B cell (primary cell): ENCODE results near the gene ASMTL.

Source experiments
- CTCF ChIP-seq: fragments of 200-600 bp; IDR thresholded peaks from one replicate; pipeline ENCODE4 v1.8.0; 2022; ENCODE audit warnings: antibody characterized with exemption, mild to moderate bottlenecking
- EZH2 ChIP-seq: IDR thresholded peaks from 2 replicates; pipeline ENCODE4 v1.6.1; 2012; ENCODE audit warnings: borderline replicate concordance, low read depth, mild to moderate bottlenecking, moderate library complexity, low read length; ENCODE audit not compliant: insufficient read depth, poor library complexity, severe bottlenecking

DNA sequence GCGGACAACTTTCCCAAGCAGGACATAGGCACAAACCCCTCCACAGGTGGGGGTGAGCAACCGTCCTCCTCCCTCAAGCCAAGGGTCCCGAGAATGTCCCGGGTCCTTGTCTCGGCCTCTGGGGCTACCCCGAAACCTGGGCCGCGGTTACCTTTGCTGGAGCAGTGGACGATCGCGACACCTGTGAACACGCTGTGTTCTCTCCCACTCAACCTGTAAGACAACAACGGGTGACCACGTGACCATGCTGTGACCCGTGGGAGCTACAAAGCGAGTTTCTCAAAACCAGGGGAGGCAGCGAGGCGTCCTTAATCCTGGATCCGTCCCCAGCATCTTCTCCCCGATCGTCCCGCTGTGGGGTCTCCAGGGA is 17.9 kb downstream of the ASMTL start:
- no peak for TF ChIP-seq CTCF
- no peak for TF ChIP-seq EZH2
